Activated CD4-positive, CD25-positive, alpha-beta regulatory T cell treated with anti-CD3 and anti-CD28 coated beads, Interleukin-2, amount 50 U/mL, for 16 hours (primary cell): ENCODE results near the gene CAND2.
A peak's percentile ranks its signal among the peaks of the same experiment; 100 is the strongest.
"Not testable (repeated sequence)": the region's sequence is repeated elsewhere in the genome, so short reads cannot be mapped to it uniquely, and the experiment has no call there.

ENCODE experiments used
- DNase-seq: peaks from one replicate; pipeline ENCODE4 v3.0.0-alpha.2; 2020; ENCODE audit warnings: low read depth, low spot score

Gene CAND2

DNA sequence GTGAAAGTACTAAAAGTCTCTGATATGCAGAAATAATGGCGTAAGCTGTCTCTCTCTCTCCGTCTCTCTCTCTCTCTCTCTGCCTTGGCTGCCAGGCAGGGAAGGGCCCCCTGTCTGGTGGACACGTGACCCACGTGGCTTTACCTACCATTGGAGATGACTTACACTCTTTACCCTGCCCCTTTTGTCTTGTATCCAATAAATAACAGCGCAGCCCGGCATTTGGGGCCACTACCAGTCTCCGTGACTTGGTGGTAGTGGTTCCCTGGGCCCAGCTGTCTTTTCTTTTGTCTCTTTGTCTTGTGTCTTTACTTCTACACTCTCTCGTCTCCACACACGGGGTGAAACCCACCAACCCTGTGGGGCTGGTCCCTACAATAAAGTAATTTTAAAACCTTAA, 25.2 kb upstream of the CAND2 start:
- DNase-seq, result no peak

- DNase-seq, result no peak
Measured at GRCh38 chr3:12772462-12772861, 24.0 kb upstream of the CAND2 start.

DNA sequence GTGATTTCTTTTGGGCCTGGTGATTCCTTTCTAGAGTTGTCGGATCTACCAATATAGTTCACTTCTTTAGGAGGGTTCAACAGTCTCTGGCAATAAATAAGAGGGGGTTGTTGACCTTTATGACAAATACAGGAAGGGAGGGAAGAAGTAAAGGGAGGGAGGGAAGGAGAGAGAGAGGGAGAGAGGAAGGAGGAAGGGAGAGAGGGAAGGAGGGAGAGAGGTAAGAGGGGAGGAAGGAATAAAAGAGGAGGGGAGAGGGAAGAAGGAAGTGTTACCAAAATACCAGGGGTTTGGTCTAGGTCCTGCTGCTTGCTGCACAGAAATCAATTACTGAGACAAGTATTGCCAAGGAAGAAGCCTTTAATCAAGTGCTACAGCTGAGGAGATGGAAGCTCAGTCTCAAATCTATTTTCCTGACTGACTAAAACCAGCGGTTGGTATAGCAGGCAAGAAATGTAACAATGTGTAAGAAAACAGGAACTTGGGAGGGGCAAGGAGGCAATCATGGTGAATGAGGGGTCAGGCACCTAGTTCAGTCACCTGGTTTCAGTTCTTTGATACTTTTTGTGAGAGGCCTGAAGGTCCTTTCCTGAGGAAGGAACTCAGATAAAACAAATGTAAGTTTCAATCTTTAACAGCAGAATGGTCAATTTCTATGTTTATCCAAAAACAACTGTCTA, 23.3 kb upstream of the CAND2 start:
- no peak for DNase-seq

DNA sequence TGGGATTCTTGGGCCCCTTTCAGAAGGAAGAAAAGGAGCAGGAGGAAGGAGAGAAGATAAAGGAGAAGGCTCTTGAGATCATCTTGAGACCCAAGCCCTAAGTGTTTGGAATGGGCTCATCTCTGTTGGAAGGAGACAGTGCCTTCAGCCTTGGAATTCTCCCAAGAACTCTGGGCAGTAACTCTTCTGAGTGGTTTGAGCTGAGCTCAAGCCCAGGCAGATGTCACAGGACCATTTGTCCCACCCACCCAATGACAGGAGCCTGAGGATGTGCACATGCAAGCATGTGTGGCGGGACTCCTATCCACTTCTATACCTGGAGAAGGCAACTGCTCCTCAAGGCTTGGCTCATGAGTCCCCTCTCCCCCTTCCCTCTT, 22.8 kb upstream of the CAND2 start:
- DNase-seq, result no peak

DNA sequence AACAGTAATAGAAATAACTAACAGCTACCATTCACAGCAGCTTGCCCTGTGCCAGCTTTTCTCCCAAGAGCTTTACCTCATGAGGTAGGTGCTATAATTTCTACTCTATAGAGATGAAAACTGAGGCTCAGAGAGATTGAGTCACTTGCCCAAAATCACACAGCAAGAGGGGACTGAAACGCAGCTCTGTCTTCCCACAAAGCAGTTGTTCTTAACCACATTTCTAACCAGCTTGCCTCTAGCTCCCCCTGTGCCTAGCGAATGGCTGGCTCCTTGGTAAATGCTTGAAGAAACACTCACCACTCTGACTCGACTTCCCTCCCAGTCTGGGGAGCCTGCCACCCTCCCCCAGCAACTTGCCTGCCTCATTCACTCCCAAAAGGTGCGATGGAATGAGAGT, 21.9 kb upstream of the CAND2 start:
- DNase-seq, result no peak

- no peak for DNase-seq
Measured at GRCh38 chr3:12775226-12775625, 21.3 kb upstream of the CAND2 start.

DNA sequence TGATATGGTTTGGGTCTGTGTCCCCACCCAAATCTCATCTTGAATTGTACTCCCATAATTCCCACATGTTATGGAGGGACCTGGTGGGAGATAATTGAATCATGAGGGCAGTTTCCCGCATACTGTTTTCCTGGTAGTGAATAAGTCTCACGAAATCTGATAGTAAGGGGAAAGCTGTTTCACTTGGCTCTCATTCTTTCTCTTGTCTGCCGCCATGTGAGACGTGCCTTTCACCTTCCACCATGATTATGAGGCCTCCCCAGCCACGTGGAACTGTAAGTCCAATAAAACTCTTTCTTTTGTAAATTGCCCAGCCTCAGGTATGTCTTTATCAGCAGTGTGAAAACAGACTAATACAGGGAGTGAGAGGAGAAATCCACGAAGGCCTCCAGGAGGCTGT, 20.5 kb upstream of the CAND2 start:
- not testable (repeated sequence) for DNase-seq

DNA sequence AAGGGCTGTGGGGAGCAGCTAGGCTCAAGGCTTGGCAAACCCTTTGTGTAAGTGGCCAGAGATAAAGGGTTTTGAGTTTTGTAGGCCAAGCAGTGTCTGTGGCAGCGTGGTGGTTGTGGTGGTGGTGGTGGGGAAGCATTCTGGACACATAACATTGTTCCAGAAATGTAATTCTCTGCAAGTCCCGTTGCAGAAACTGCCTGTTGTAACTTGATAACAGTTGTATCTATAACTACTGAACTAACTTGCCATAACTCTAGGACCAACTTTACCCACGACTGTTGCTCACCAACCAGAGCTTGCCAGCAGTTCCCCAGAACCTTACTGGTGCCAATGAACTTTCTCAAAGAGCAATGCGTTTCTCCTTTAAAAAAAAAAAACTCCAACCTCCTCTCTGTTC, 19.3 kb upstream of the CAND2 start:
- no peak for DNase-seq

- DNase-seq, result no peak
Measured at GRCh38 chr3:12780751-12781150, 15.7 kb upstream of the CAND2 start.

DNA sequence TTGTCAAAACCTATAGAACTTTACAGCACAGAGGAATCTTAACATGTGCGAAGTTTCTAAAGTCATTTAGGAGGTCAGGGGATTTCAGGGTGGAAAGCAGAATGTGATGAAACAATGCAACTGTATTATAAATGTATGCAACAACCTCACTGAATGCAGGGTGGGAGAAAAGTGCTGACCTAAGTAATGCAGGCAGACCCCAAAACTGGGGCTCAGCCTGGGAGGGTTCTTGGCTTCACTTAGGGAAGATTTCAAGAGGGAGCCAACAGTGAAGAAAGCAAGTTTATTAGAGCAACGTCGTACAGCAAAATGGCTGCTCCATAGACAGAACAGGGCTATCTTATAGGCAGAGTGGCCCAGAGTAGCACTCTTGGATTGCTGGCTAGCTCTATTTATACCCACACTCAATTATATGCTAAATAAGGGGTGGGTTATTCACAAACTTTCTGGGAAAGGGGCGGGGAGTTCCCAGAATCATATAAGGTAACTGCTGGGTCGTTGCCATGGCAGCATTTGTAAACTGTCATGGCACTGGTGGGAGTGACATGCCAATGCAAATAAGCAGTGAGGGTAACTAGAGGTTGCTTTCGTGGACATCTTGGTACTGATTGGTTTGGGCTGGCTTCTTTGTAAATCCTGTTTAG, 14.2 kb upstream of the CAND2 start:
- no peak for DNase-seq

- no peak for DNase-seq
Measured at GRCh38 chr3:12785096-12785495, 11.4 kb upstream of the CAND2 start.

- peak; percentile 16 for DNase-seq
Measured at GRCh38 chr3:12787346-12787745, 9.1 kb upstream of the CAND2 start.

- not testable (repeated sequence) for DNase-seq
Measured at GRCh38 chr3:12787967-12788690, 8.4 kb upstream of the CAND2 start.

DNA sequence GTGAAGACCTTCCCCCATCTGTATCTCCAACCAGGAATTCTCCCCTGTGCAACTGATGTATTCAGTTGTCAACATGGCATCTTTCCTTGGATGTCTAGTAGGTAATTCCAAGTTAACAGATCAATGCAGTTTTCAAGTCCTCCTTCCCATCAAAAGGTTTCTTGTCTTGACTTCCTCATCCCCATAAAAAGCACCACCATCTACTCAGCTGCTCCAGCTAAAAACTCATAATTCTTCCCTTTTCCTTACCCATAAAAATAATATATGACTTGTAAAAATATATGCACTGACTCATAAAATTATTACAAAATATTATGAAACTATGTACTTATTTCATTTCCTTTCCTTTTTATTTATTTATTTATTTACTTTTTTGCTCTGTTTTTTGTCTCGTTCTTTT, 5.0 kb upstream of the CAND2 start:
- DNase-seq, result no peak

- DNase-seq, result no peak
Measured at GRCh38 chr3:12793701-12794100, 2.8 kb upstream of the CAND2 start.

GRCh38 chr3:12797124-12797891, 828 bp downstream of the CAND2 start:
- no peak for DNase-seq

GRCh38 chr3:12797892-12798558, 1.5 kb downstream of the CAND2 start:
- no peak for DNase-seq

DNA sequence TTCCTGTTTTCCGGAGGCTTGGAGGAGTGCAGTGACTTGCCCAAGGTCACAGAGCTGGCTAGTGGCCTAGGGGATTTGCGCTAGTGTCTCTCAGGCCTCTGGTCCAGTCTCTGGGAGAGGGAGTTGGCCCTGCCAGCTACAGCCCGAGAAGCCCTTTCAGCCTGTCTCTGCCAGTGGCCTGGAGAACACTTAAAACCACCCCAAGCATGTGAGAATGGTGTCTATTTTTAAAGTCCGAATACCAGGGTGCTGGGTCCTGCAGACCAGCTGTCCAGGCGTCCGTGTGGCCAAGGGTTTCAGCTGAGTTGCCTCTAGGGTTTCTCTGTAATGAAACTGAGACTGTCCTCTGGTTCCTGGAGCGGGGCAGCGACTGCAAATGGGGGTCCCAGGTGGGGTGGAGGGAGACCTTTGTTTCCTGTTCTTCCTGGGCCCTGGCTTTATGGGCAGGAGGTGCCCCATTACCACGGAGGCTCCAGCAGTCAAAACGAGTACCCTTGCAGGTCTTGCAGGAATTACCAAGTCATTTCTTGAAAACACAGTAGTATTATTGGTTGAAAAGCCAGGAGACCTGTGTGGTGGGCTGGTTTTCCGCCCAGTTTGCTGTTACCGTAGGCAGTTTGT, 2.2 kb downstream of the CAND2 start:
- no peak for DNase-seq

GRCh38 chr3:12799525-12800440, 3.3 kb downstream of the CAND2 start:
- DNase-seq, result no peak

DNA sequence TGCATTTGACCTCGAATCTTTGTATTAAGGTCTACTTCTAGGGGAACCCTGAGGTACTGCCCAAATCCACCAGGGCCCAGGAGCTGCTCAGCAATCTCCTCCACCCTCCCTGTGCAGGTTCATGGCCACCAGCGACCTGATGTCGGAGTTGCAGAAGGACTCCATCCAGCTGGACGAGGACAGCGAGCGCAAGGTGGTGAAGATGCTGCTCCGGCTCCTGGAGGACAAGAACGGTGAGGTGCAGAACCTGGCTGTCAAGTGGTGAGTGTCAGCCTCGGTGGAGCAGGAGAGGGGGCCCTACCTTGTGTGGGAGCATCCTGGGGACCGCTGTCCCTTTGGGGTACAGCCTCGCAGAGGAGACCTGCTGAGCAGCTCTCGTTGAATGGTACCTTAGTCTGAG, 6.9 kb downstream of the CAND2 start:
- DNase-seq, result no peak
